Heart left ventricle (tissue), 16 donors: ENCODE data around the gene NTF3. TPM values are rescaled to one million over a fixed set of nuclear protein-coding genes. Genes with fewer than 3 reads are reported as not detected.
A peak's percentile ranks its signal among the peaks of the same experiment; 100 is the strongest.

ENCODE experiments used
- ATAC-seq, 4 donors: fragments of 200-7000 bp; cut with Tn5 transposase; one replicate each; pipeline ENCODE4 v1.9.1; 2020 to 2022; ENCODE audit warnings: moderate library complexity in 4 of 4, mild to moderate bottlenecking in 3 of 4, moderate number of reproducible peaks in 1 of 4
- DNase-seq, 5 donors: peaks; one replicate each; pipeline ENCODE4 v3.0.0-alpha.2; 2020
- H3K27ac ChIP-seq, 12 donors: fragments of 200-600 bp; sonication (generic) in 4 of 12; one replicate each; pipeline versions ENCODE4 v1.5.0 to v1.8.0; 2016 to 2022; ENCODE audit warnings: mild to moderate bottlenecking in 2 of 12
- H3K27me3 ChIP-seq, 9 donors: fragments of 200-600 bp; sonication (generic) in 2 of 9; one replicate each; pipeline versions ENCODE4 v1.5.1 to v1.8.0; 2016 to 2022; ENCODE audit warnings: mild to moderate bottlenecking in 3 of 9
- H3K36me3 ChIP-seq, 9 donors: fragments of 200-600 bp; sonication (generic) in 2 of 9; one replicate each; pipeline versions ENCODE4 v1.5.0 to v1.8.0; 2018 to 2022; ENCODE audit warnings: mild to moderate bottlenecking in 2 of 9
- H3K4me1 ChIP-seq, 12 donors: fragments of 200-600 bp; sonication (generic) in 4 of 12; one replicate each; pipeline versions ENCODE4 v1.5.0 to v1.8.0; 2016 to 2022; ENCODE audit warnings: mild to moderate bottlenecking in 3 of 12
- H3K4me3 ChIP-seq, 12 donors: fragments of 200-600 bp; sonication (generic) in 4 of 12; one replicate each; pipeline versions ENCODE4 v1.5.0 to v1.8.0; 2017 to 2022; ENCODE audit warnings: mild to moderate bottlenecking in 9 of 12, moderate library complexity in 4 of 12
- H3K9me3 ChIP-seq, 12 donors: fragments of 200-600 bp; sonication (generic) in 4 of 12; one replicate each; pipeline versions ENCODE4 v1.5.0 to v1.8.0; 2016 to 2022; ENCODE audit warnings: mild to moderate bottlenecking in 1 of 12
- POLR2A ChIP-seq, 2 donors: fragments of 450-650 bp; IDR thresholded peaks; one replicate each; pipeline ENCODE4 v1.6.1; 2017; ENCODE audit warnings: antibody characterized with exemption in 2 of 2, mild to moderate bottlenecking in 2 of 2, moderate library complexity in 2 of 2
- WGBS, 4 donors: extraction: QIAGEN DNeasy Blood & Tissue Kit in 2 of 4; methylation state at CpG; one replicate each; pipeline versions ENCODE4 v1.1.5 to v1.1.7; 2013 to 2018; 5-methylcytosine and 5-hydroxymethylcytosine counted together
- intact Hi-C, 10 donors: fragments of 100-400 bp; cut with DNase I; formaldehyde crosslinking; loops; one replicate each; pipeline versions ENCODE4 v1.11.1 to v1.14.2; 2022
- polyA plus RNA-seq, 2 donors: library from polyadenylated mRNA; stranded (reverse); fragments of 200-250 nt; gene quantifications; one replicate each; pipeline ENCODE4 v1.2.3, GENCODE V29; 2013
- total RNA-seq, 9 donors: library from RNA; depleted of rRNA in 2 of 9; stranded (reverse); fragments of >200 nt in 2 of 9; fragmentation: NEBNext Ultra II Directional in 3 of 9; extraction: Animal tissue kit (Norgen Biotek cat#: 25700) in 3 of 9; gene quantifications; one replicate each; pipeline versions ENCODE4 v1.1.0 to v1.2.4, GENCODE V29; 2016 to 2023
- TF ChIP-seq, protein P1 (sequence below), 12 donors: fragments of 200-600 bp; sonication (generic) in 4 of 12; IDR thresholded peaks; one replicate each; pipeline versions ENCODE4 v1.5.0 to v1.8.0; 2018 to 2022; ENCODE audit warnings: antibody characterized with exemption in 12 of 12, mild to moderate bottlenecking in 5 of 12
- donor health status: ischemic (EF 13 %, LVEDD 7.1; RV severe dilation, severe dysfunction).
- donor health status: healthy with polysubstance abuse.
- donor health status: DM: no; HTN: yes; CAD: no.
- donor health status: DM: no; HTN: no; CAD: no.
- donor health status: ischemic (EF 25% LVEDD 6.9; RV normal size, moderate dysfunction).
- donor health status: ischemic (EF 25% LVEDD 5.7; RV mildly dilated, moderate dysfunction).
- donor health status: healthy.
- donor health status: DM: yes; HTN: yes; CAD: no.
- donor health status: ischemic (EF 35%, LVEDD 5.7; RV mildly dilated, moderate dysfunction).
- donor health status: nonischemic (EF 11% LVEDD 7.7; RV severe dilation, severe dysfunction).
- donor health status: DM: yes; HTN: yes; CAD: no.
- donor health status: PGD.
- donor health status: ischemic (EF 29% LVEDD 5.4; RV normal size, mild dysfunction).
- donor health status: nonischemic (EF 23%, LVEDD 6.1; RV moderate dilation, normal function).

NTF3 gene
- total and polyA plus RNA-seq, 11 donors: 0.26 to 1.7 (median 0.63) TPM

DNA sequence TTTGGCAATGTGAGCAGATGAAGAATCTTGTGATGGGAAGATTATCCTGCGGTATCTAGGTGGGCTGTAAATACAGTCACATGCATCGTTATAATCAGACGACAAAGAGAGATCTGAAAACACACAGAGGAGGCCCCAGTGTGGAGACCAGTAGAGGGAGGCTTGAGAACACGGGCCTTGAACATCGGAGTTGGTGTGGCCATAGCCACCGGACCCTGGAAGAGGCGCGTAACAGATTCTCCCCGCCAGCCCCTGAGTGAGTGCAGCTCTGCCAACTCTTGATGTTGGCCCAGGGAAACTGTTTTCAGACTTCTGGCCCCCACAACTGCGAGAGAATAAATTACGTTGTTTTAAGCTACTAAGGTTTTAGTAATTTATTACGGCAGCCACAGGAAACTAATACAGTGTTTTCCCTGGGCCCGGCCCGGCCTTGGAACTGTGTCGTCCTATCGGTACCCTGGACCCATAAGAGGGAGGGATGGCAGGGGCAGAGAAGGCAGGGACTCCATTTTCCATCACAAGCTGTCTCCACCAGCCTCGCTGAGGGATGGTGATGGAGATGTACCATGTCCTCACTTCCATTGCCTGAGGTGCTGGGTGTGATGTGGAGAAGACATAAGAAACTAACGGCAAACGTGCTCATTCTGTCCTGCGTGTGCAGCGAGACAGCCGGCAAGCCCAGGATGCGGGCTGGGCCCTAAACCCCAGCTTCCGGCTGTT lies 91.6 kb downstream of the NTF3 start:
- intact Hi-C loops: no loop called here
- WGBS, 4 donors: 92 to 93% (median 93%) methylated on average over 24 of the region's 24 CpGs

GRCh38 chr12:5524116-5524768 lies 92.3 kb downstream of the NTF3 start:
- Histone ChIP-seq H3K36me3 (no peaks in the 10 kb centered on the region), H3K4me3 (no peak overlapping the region), H3K27ac (no peak overlapping the region), H3K4me1 (no peaks in the 10 kb centered on the region), H3K9me3 (no peaks in the 10 kb centered on the region), H3K27me3 (no peaks in the 10 kb centered on the region)
- DNase-seq: no peak
- TF ChIP-seq, protein P1, sequence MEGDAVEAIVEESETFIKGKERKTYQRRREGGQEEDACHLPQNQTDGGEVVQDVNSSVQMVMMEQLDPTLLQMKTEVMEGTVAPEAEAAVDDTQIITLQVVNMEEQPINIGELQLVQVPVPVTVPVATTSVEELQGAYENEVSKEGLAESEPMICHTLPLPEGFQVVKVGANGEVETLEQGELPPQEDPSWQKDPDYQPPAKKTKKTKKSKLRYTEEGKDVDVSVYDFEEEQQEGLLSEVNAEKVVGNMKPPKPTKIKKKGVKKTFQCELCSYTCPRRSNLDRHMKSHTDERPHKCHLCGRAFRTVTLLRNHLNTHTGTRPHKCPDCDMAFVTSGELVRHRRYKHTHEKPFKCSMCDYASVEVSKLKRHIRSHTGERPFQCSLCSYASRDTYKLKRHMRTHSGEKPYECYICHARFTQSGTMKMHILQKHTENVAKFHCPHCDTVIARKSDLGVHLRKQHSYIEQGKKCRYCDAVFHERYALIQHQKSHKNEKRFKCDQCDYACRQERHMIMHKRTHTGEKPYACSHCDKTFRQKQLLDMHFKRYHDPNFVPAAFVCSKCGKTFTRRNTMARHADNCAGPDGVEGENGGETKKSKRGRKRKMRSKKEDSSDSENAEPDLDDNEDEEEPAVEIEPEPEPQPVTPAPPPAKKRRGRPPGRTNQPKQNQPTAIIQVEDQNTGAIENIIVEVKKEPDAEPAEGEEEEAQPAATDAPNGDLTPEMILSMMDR (IDR thresholded peaks at IDR 0.05): no peak
- TF ChIP-seq POLR2A (IDR thresholded peaks at IDR 0.05): no peak
- intact Hi-C loops: no loop called here
- no peak for ATAC-seq
- 92 to 96% (median 93%) methylated on average over 12 of the region's 12 CpGs for WGBS, 4 donors

More for the DNA sequence above, 91.6 kb downstream of the NTF3 start:
- DNase-seq (no peak), ATAC-seq (no peak)
- no peak overlapping the region for H3K4me3 ChIP-seq
- no peaks in the 10 kb centered on the region for H3K9me3 ChIP-seq
- H3K36me3 ChIP-seq: no peaks in the 10 kb centered on the region
- no peaks in the 10 kb centered on the region for H3K4me1 ChIP-seq
- no peak overlapping the region for H3K27ac ChIP-seq
- no peaks in the 10 kb centered on the region for H3K27me3 ChIP-seq
- TF ChIP-seq POLR2A (IDR thresholded peaks at IDR 0.05): no peak
- TF ChIP-seq, protein P1 (IDR thresholded peaks at IDR 0.05): no peak

GRCh38 chr12:5524769-5525436 lies 93.0 kb downstream of the NTF3 start:
- ATAC-seq: peak in 1 of 4 donors; percentile 37
- WGBS, 4 donors: 84 to 88% (median 85%) methylated on average over 14 to 15 of the region's 15 CpGs
- Histone ChIP-seq H3K27me3 (no peaks in the 10 kb centered on the region), H3K4me1 (no peaks in the 10 kb centered on the region), H3K9me3 (no peaks in the 10 kb centered on the region), H3K4me3 (no peak overlapping the region), H3K36me3 (no peaks in the 10 kb centered on the region), H3K27ac (no peak overlapping the region)
- TF ChIP-seq, protein P1 (IDR thresholded peaks at IDR 0.05): no peak
- no peak for TF ChIP-seq POLR2A (IDR thresholded peaks at IDR 0.05)
- no peak for DNase-seq
- intact Hi-C loops: no loop called here

- DNase-seq: no peak
- no peak for TF ChIP-seq POLR2A (IDR thresholded peaks at IDR 0.05)
- TF ChIP-seq, protein P1 (IDR thresholded peaks at IDR 0.05): no peak
- Histone ChIP-seq H3K9me3 (no peaks in the 10 kb centered on the region), H3K4me1 (no peaks in the 10 kb centered on the region), H3K27me3 (no peaks in the 10 kb centered on the region), H3K4me3 (no peak overlapping the region), H3K27ac (no peak overlapping the region), H3K36me3 (no peaks in the 10 kb centered on the region)
- no peak for ATAC-seq
- intact Hi-C loops: no loop called here
- 89 to 97% (median 93%) methylated on average over 4 of the region's 4 CpGs for WGBS, 4 donors
These were observed 94.0 kb downstream of the NTF3 start for GRCh38 chr12:5525783-5526367.
